GM19324 (cell line): ENCODE data around the gene MYOZ1.

Experiments used
- ATAC-seq: cut with Tn5 transposase; IDR thresholded peaks from one replicate; pipeline ENCODE4 v1.9.1; 2021; ENCODE audit warnings: mild to moderate bottlenecking, moderate library complexity; ENCODE audit not compliant: unreplicated experiment, low FRiP score

Gene MYOZ1

GRCh38 chr10:73601486-73601921, 39.8 kb downstream of the MYOZ1 start:
- no peak for ATAC-seq

- no peak for ATAC-seq
Observed at GRCh38 chr10:73597346-73597745, 43.9 kb downstream of the MYOZ1 start.

GRCh38 chr10:73593812-73594211, 47.5 kb downstream of the MYOZ1 start:
- no peak for ATAC-seq

- ATAC-seq: no peak
Observed at GRCh38 chr10:73593110-73593509, 48.2 kb downstream of the MYOZ1 start.

- no peak for ATAC-seq
Observed at GRCh38 chr10:73591935-73592699, 49.2 kb downstream of the MYOZ1 start.

GRCh38 chr10:73590881-73591799, 50.1 kb downstream of the MYOZ1 start, which contains the start of gene USP54:
Gene USP54, minus strand, starts transcription at chr10:73591342. Its CDS starts 15,684 bp downstream, at chr10:73575658.
- no peak for ATAC-seq

GRCh38 chr10:73589563-73590126, 51.6 kb downstream of the MYOZ1 start:
- no peak for ATAC-seq

- no peak for ATAC-seq
Observed at GRCh38 chr10:73588656-73589055, 52.6 kb downstream of the MYOZ1 start.

GRCh38 chr10:73586583-73586984, 54.7 kb downstream of the MYOZ1 start:
- ATAC-seq: no peak

GRCh38 chr10:73585327-73585726, 55.9 kb downstream of the MYOZ1 start:
- no peak for ATAC-seq

- no peak for ATAC-seq
Observed at GRCh38 chr10:73584737-73585136, 56.5 kb downstream of the MYOZ1 start.

- ATAC-seq: no peak
Observed at GRCh38 chr10:73581918-73582317, 59.4 kb downstream of the MYOZ1 start.
